Measurements from ENCODE around the gene THEM5.
A peak's percentile ranks its signal among the peaks of the same experiment; 100 is the strongest.

The THEM5 gene

GRCh38 chr1:151814426-151814825 is 39.1 kb downstream of the THEM5 start:
- WGBS (ENCODE audit: extremely low coverage, insufficient coverage, insufficient read length) = no CpG with 5 or more reads among the region's 15 CpGs
- H3K4ac ChIP-seq (ENCODE audit: low read depth, low read length) = no peak overlapping the region
- no peaks in the 10 kb centered on the region for H3K4me1 ChIP-seq (ENCODE audit: control insufficient read depth in 1 of 2, insufficient read depth in 2 of 2, low read length in 2 of 2)
- no peak overlapping the region for H3K23ac ChIP-seq (ENCODE audit: low read length)
- no peaks in the 10 kb centered on the region for H3K9me3 ChIP-seq (ENCODE audit: insufficient read depth, low read depth, low read length)
- H3K79me1 ChIP-seq (ENCODE audit: low read length) = no peaks in the 10 kb centered on the region
- H2AFZ ChIP-seq (ENCODE audit: insufficient read depth, low read length, poor library complexity) = no peak overlapping the region
- H2AK5ac ChIP-seq (ENCODE audit: low read length) = no peak overlapping the region
- no peak overlapping the region for H3K14ac ChIP-seq (ENCODE audit: low read length)
- no peak overlapping the region for H2BK5ac ChIP-seq (ENCODE audit: low read depth, low read length, poor library complexity)
- no peak overlapping the region for H3K27ac ChIP-seq (ENCODE audit: low read depth, low read length)
- no peaks in the 10 kb centered on the region for H3K36me3 ChIP-seq (ENCODE audit: control insufficient read depth in 1 of 2, insufficient read depth in 2 of 2, low read length in 2 of 2)
- H2BK12ac ChIP-seq (ENCODE audit: low read length) = no peak overlapping the region
- no peak overlapping the region for H4K8ac ChIP-seq (ENCODE audit: low read depth, low read length)
- no peak overlapping the region for H3K18ac ChIP-seq (ENCODE audit: low read length)
- H4K91ac ChIP-seq (ENCODE audit: low read depth, low read length) = no peak overlapping the region
- H3K4me3 ChIP-seq (ENCODE audit: low read depth, low read length) = peak overlapping the region; percentile 15
- H3K79me2 ChIP-seq (ENCODE audit: control insufficient read depth, insufficient read depth, low read length, poor library complexity) = no peaks in the 10 kb centered on the region
- no peak overlapping the region for H3K4me2 ChIP-seq (ENCODE audit: low read length)
- no peaks in the 10 kb centered on the region for H3K27me3 ChIP-seq (ENCODE audit: insufficient read depth, low read length)
- DNase-seq = no peak
- no peak overlapping the region for H2BK120ac ChIP-seq (ENCODE audit: insufficient read depth, low read length, poor library complexity)
- H3K9ac ChIP-seq (ENCODE audit: low read length) = no peak overlapping the region
- H4K12ac ChIP-seq (ENCODE audit: low read depth, low read length) = no peak overlapping the region

DNA sequence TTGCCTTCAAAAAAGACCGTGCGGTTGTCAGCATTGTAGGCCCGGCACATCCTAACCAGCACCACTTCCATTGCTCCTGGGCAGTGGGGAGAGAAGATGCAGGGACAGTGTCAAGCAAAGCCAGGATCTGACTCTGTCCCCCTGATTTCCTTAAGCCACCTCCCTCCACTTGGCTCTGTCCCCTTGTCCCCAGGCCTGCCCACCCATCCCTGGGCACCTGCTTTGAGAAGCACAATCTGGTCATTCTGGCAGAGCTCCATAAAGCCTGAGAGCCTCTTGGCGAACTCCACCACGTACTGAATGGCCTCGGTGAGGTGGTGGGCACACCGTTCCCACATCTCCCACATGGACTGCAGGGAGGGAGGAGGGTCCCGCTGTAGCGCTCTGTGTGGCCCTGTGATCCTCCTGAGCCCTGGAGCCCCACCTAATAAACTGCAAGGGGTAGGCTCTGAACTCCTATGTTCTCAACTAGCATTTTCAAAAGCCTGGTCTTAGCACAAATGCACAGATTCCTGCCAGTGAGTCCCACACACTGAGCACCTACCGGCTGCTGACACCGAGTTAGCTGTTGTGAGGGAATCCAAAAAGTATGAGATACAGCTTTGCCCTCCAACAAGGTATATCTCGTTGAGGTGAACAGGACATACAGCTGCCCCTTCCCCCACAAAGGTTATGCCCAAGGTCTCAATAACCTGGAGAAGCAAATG is 40.1 kb downstream of the THEM5 start:
- Histone ChIP-seq H3K18ac (ENCODE audit: low read length) (no peak overlapping the region), H3K4me3 (ENCODE audit: low read depth, low read length) (no peak overlapping the region), H3K79me1 (ENCODE audit: low read length) (no peaks in the 10 kb centered on the region), H3K27me3 (ENCODE audit: insufficient read depth, low read length) (no peaks in the 10 kb centered on the region), H3K79me2 (ENCODE audit: control insufficient read depth, insufficient read depth, low read length, poor library complexity) (no peaks in the 10 kb centered on the region), H3K9me3 (ENCODE audit: insufficient read depth, low read depth, low read length) (no peaks in the 10 kb centered on the region), H3K14ac (ENCODE audit: low read length) (no peak overlapping the region), H2BK120ac (ENCODE audit: insufficient read depth, low read length, poor library complexity) (no peak overlapping the region), H3K4me1 (ENCODE audit: control insufficient read depth in 1 of 2, insufficient read depth in 2 of 2, low read length in 2 of 2) (no peaks in the 10 kb centered on the region), H3K27ac (ENCODE audit: low read depth, low read length) (no peak overlapping the region), H3K36me3 (ENCODE audit: control insufficient read depth in 1 of 2, insufficient read depth in 2 of 2, low read length in 2 of 2) (no peaks in the 10 kb centered on the region), H4K8ac (ENCODE audit: low read depth, low read length) (no peak overlapping the region), H2AK5ac (ENCODE audit: low read length) (no peak overlapping the region), H3K4me2 (ENCODE audit: low read length) (no peak overlapping the region), H3K4ac (ENCODE audit: low read depth, low read length) (no peak overlapping the region), H2BK5ac (ENCODE audit: low read depth, low read length, poor library complexity) (no peak overlapping the region), H4K91ac (ENCODE audit: low read depth, low read length) (no peak overlapping the region), H4K12ac (ENCODE audit: low read depth, low read length) (no peak overlapping the region), H2AFZ (ENCODE audit: insufficient read depth, low read length, poor library complexity) (no peak overlapping the region), H3K23ac (ENCODE audit: low read length) (no peak overlapping the region), H2BK12ac (ENCODE audit: low read length) (no peak overlapping the region), H3K9ac (ENCODE audit: low read length) (no peak overlapping the region)
- no CpG with 5 or more reads among the region's 12 CpGs for WGBS (ENCODE audit: extremely low coverage, insufficient coverage, insufficient read length)
- DNase-seq = no peak

GRCh38 chr1:151811181-151811580 is 42.3 kb downstream of the THEM5 start:
- Histone ChIP-seq H3K27me3 (ENCODE audit: insufficient read depth, low read length) (no peaks in the 10 kb centered on the region), H2AFZ (ENCODE audit: insufficient read depth, low read length, poor library complexity) (no peak overlapping the region), H3K4me1 (ENCODE audit: control insufficient read depth in 1 of 2, insufficient read depth in 2 of 2, low read length in 2 of 2) (no peaks in the 10 kb centered on the region), H3K27ac (ENCODE audit: low read depth, low read length) (no peak overlapping the region), H2AK5ac (ENCODE audit: low read length) (no peak overlapping the region), H3K9me3 (ENCODE audit: insufficient read depth, low read depth, low read length) (no peaks in the 10 kb centered on the region), H3K23ac (ENCODE audit: low read length) (no peak overlapping the region), H3K79me1 (ENCODE audit: low read length) (no peaks in the 10 kb centered on the region), H2BK120ac (ENCODE audit: insufficient read depth, low read length, poor library complexity) (no peak overlapping the region), H4K12ac (ENCODE audit: low read depth, low read length) (no peak overlapping the region), H3K9ac (ENCODE audit: low read length) (no peak overlapping the region), H2BK5ac (ENCODE audit: low read depth, low read length, poor library complexity) (no peak overlapping the region), H3K14ac (ENCODE audit: low read length) (no peak overlapping the region), H3K4me2 (ENCODE audit: low read length) (no peak overlapping the region), H4K8ac (ENCODE audit: low read depth, low read length) (no peak overlapping the region), H3K36me3 (ENCODE audit: control insufficient read depth in 1 of 2, insufficient read depth in 2 of 2, low read length in 2 of 2) (no peaks in the 10 kb centered on the region), H3K18ac (ENCODE audit: low read length) (no peak overlapping the region), H3K4me3 (ENCODE audit: low read depth, low read length) (no peak overlapping the region), H3K79me2 (ENCODE audit: control insufficient read depth, insufficient read depth, low read length, poor library complexity) (no peaks in the 10 kb centered on the region), H2BK12ac (ENCODE audit: low read length) (no peak overlapping the region), H4K91ac (ENCODE audit: low read depth, low read length) (no peak overlapping the region), H3K4ac (ENCODE audit: low read depth, low read length) (no peak overlapping the region)
- DNase-seq = peak; percentile 16 to 68
- WGBS (ENCODE audit: extremely low coverage, insufficient coverage, insufficient read length) = no CpG with 5 or more reads among the region's 9 CpGs

DNA sequence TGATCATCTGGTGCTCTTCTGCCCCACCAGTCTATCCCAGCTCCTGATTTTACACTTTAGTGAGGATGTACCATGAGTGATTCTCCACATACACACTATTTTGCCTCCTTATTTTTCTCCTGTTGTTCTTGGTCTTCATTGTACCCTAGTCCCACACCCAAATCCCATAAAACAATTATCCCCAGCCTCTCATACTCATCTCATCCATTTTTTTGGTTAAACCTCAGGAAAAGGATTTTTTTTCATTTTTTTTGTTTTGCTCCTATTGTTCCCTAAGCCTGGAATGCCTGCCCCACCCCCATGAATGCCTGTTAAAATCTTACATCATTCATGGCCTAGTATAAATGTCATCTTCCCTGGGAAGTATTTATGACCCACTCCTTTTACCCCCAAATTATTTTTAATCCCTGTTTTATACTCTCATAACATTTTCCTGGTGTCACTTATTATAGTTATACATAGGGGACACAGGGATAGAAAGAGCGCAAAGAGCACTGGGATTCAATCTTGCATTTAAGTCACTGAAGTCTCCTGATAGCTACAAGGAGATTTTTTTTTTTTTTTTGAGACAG is 43.4 kb downstream of the THEM5 start:
- no peaks in the 10 kb centered on the region for H3K79me2 ChIP-seq (ENCODE audit: control insufficient read depth, insufficient read depth, low read length, poor library complexity)
- no peaks in the 10 kb centered on the region for H3K79me1 ChIP-seq (ENCODE audit: low read length)
- no peak overlapping the region for H3K9ac ChIP-seq (ENCODE audit: low read length)
- H3K4ac ChIP-seq (ENCODE audit: low read depth, low read length) = no peak overlapping the region
- no peak overlapping the region for H2BK5ac ChIP-seq (ENCODE audit: low read depth, low read length, poor library complexity)
- no peak overlapping the region for H3K27ac ChIP-seq (ENCODE audit: low read depth, low read length)
- WGBS (ENCODE audit: extremely low coverage, insufficient coverage, insufficient read length) = no CpG with 5 or more reads among the region's 1 CpG
- no peak overlapping the region for H3K4me2 ChIP-seq (ENCODE audit: low read length)
- no peak overlapping the region for H2AFZ ChIP-seq (ENCODE audit: insufficient read depth, low read length, poor library complexity)
- no peak overlapping the region for H4K91ac ChIP-seq (ENCODE audit: low read depth, low read length)
- H2BK12ac ChIP-seq (ENCODE audit: low read length) = no peak overlapping the region
- no peak overlapping the region for H2BK120ac ChIP-seq (ENCODE audit: insufficient read depth, low read length, poor library complexity)
- no peaks in the 10 kb centered on the region for H3K36me3 ChIP-seq (ENCODE audit: control insufficient read depth in 1 of 2, insufficient read depth in 2 of 2, low read length in 2 of 2)
- no peak overlapping the region for H4K12ac ChIP-seq (ENCODE audit: low read depth, low read length)
- no peaks in the 10 kb centered on the region for H3K27me3 ChIP-seq (ENCODE audit: insufficient read depth, low read length)
- no peak overlapping the region for H4K8ac ChIP-seq (ENCODE audit: low read depth, low read length)
- H3K23ac ChIP-seq (ENCODE audit: low read length) = no peak overlapping the region
- no peak overlapping the region for H3K18ac ChIP-seq (ENCODE audit: low read length)
- H3K4me3 ChIP-seq (ENCODE audit: low read depth, low read length) = no peak overlapping the region
- DNase-seq = no peak
- H3K9me3 ChIP-seq (ENCODE audit: insufficient read depth, low read depth, low read length) = no peaks in the 10 kb centered on the region
- no peaks in the 10 kb centered on the region for H3K4me1 ChIP-seq (ENCODE audit: control insufficient read depth in 1 of 2, insufficient read depth in 2 of 2, low read length in 2 of 2)
- no peak overlapping the region for H2AK5ac ChIP-seq (ENCODE audit: low read length)
- H3K14ac ChIP-seq (ENCODE audit: low read length) = no peak overlapping the region

All from trophoblast cell (in vitro differentiated cells and primary cell).